ENCODE data around the gene MTOR.

The MTOR gene

DNA sequence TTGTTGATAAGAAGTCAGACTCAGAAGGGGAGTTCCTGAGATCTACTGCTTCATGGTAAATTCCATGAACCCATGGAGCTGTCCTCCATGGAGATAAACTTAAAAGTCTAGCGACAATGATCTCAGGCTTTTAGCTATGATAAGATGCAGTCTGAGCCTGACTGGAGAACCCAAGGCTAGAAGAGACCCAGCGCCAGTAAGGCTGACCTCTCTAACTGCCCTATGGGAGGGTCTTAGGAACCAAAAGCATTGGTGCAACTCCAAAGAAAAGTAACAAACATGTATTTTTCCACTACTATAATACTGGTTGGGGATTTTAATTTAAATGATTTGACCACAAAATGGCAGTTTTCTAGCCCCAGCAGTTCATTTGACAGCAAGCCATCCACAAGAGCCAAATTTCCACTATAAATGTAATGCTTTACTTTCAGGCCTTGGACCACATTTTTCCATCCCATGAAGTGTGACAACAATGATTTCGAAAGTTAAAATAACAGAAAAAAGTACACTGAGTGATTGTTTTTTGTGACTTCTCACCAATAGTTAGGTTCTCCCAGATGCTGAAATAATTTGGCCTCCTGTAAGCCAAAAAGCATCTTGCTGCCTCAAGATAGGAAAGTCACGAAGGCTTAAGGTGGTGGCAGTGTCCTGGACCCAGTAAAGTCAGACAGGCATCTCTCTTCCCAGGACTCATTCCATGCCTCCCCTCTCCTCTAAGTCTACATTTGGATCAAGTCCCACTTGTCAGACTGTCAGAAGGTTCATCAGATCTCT, 119.5 kb downstream of the MTOR start:
- TF ChIP-seq SIN3A (IDR thresholded peaks at IDR 0.05; ENCODE audit: borderline replicate concordance, insufficient read depth, low read length) (no peak), FOXP2 (optimal IDR thresholded peaks at IDR 0.05; ENCODE audit: borderline replicate concordance, extremely low read depth, extremely low read length, insufficient read depth) (no peak), POLR2AphosphoS5 (IDR thresholded peaks at IDR 0.05; ENCODE audit: low read depth, low read length) (no peak), TAF1 (IDR thresholded peaks at IDR 0.05; ENCODE audit: borderline replicate concordance, insufficient read depth, low read length) (no peak)
- TF ChIP-seq, protein P1, sequence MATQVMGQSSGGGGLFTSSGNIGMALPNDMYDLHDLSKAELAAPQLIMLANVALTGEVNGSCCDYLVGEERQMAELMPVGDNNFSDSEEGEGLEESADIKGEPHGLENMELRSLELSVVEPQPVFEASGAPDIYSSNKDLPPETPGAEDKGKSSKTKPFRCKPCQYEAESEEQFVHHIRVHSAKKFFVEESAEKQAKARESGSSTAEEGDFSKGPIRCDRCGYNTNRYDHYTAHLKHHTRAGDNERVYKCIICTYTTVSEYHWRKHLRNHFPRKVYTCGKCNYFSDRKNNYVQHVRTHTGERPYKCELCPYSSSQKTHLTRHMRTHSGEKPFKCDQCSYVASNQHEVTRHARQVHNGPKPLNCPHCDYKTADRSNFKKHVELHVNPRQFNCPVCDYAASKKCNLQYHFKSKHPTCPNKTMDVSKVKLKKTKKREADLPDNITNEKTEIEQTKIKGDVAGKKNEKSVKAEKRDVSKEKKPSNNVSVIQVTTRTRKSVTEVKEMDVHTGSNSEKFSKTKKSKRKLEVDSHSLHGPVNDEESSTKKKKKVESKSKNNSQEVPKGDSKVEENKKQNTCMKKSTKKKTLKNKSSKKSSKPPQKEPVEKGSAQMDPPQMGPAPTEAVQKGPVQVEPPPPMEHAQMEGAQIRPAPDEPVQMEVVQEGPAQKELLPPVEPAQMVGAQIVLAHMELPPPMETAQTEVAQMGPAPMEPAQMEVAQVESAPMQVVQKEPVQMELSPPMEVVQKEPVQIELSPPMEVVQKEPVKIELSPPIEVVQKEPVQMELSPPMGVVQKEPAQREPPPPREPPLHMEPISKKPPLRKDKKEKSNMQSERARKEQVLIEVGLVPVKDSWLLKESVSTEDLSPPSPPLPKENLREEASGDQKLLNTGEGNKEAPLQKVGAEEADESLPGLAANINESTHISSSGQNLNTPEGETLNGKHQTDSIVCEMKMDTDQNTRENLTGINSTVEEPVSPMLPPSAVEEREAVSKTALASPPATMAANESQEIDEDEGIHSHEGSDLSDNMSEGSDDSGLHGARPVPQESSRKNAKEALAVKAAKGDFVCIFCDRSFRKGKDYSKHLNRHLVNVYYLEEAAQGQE (IDR thresholded peaks at IDR 0.05; ENCODE audit: insufficient read depth in 1 of 2, low read depth in 2 of 2, low read length in 2 of 2): no peak

DNA sequence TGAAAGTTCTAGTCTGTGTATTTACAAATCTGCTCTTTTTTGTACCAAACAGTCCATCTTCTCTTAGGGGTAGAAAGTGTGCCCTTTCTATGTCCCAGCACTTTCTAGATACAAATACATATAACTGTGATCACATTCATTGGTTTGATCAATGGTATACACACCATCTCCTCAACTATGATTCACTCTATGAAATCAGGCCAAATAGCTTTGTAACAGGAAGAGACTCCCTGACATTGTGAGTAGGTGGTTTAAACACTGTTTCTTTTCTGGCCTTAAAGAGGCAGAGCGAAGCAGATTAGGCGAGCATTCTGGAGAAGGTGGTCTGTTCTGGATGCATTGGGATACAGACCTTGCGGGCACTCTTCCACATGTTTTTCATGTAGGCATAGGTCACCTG, 123.4 kb downstream of the MTOR start:
- TF ChIP-seq, protein P1 (IDR thresholded peaks at IDR 0.05; ENCODE audit: insufficient read depth in 1 of 2, low read depth in 2 of 2, low read length in 2 of 2): no peak
- TF ChIP-seq POLR2AphosphoS5 (IDR thresholded peaks at IDR 0.05; ENCODE audit: low read depth, low read length): no peak
- TF ChIP-seq SIN3A (IDR thresholded peaks at IDR 0.05; ENCODE audit: borderline replicate concordance, insufficient read depth, low read length): no peak
- TF ChIP-seq TAF1 (IDR thresholded peaks at IDR 0.05; ENCODE audit: borderline replicate concordance, insufficient read depth, low read length): no peak
- no peak for TF ChIP-seq FOXP2 (optimal IDR thresholded peaks at IDR 0.05; ENCODE audit: borderline replicate concordance, extremely low read depth, extremely low read length, insufficient read depth)

DNA sequence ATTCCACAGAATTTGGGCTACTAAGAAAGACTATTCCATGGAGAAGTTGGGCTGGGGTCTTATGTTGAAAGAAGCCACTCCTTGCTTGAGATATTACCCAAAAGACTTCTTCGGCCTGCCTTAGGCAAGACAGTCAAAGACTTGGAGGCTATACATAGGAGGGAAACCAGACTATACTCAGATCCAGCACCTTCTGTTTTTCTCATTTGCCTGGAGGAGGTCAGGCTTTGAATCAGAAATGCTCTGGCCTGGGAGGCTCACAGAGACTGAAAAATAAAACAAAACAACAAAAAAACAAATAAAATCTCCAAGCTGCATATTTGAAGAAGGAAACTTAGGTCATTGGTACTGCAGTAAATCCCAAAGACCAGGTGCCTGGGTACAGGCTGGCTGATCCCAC, 124.3 kb downstream of the MTOR start:
- TF ChIP-seq SIN3A (IDR thresholded peaks at IDR 0.05; ENCODE audit: borderline replicate concordance, insufficient read depth, low read length): no peak
- TF ChIP-seq POLR2AphosphoS5 (IDR thresholded peaks at IDR 0.05; ENCODE audit: low read depth, low read length): no peak
- TF ChIP-seq, protein P1 (IDR thresholded peaks at IDR 0.05; ENCODE audit: insufficient read depth in 1 of 2, low read depth in 2 of 2, low read length in 2 of 2): no peak
- no peak for TF ChIP-seq TAF1 (IDR thresholded peaks at IDR 0.05; ENCODE audit: borderline replicate concordance, insufficient read depth, low read length)
- no peak for TF ChIP-seq FOXP2 (optimal IDR thresholded peaks at IDR 0.05; ENCODE audit: borderline replicate concordance, extremely low read depth, extremely low read length, insufficient read depth)

DNA sequence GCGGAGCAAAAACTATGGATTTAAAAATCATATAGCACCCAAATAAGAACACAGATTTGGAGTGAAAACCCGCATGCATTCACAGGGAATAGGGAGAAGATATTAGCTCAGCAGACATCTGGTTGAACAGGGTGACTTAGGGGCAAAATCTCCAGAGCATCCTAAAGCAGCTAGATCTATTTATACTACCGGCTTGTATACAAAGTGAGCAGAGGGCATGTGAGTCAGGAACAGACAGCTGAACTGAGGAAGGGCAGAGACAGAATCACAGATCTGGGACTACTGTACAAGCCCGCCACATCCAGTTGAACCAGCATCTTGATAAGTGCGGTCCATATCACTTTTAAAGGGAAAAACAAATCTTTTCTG, 127.5 kb downstream of the MTOR start:
- TF ChIP-seq POLR2AphosphoS5 (IDR thresholded peaks at IDR 0.05; ENCODE audit: low read depth, low read length): no peak
- no peak for TF ChIP-seq TAF1 (IDR thresholded peaks at IDR 0.05; ENCODE audit: borderline replicate concordance, insufficient read depth, low read length)

DNA sequence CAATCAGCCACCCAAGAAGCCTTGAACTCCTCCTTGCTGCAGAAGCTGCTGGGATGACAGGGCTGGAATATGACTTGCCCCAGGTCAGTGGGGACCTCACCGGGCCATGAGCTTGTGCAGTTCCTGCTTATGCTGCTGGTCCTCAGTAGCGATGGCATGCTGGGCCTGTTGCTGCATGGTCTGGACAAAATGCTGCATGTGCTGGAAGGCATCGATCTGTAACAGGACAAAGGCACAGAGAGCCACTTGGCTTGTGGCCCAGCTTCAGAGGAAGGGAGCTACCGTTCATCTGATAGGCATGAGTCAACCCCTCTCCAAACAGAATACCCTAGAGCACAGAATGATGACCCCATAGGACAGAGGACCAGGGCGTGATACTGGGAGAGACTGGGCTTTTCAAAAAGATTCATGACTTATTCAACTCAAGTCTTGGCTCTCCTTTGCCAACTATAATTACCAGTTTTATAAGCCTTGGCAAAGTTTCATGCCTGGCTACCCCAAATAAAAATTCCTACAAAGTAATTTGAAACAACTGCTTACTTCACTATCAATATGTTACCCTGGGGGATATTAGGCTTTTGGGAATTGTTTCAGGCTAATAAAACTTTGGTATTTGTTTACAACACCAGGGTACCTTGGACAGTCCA, 128.0 kb downstream of the MTOR start:
- TF ChIP-seq POLR2AphosphoS5 (IDR thresholded peaks at IDR 0.05; ENCODE audit: low read depth, low read length): no peak
- TF ChIP-seq SIN3A (IDR thresholded peaks at IDR 0.05; ENCODE audit: borderline replicate concordance, insufficient read depth, low read length): no peak
- TF ChIP-seq, protein P1 (IDR thresholded peaks at IDR 0.05; ENCODE audit: insufficient read depth in 1 of 2, low read depth in 2 of 2, low read length in 2 of 2): no peak
- no peak for TF ChIP-seq TAF1 (IDR thresholded peaks at IDR 0.05; ENCODE audit: borderline replicate concordance, insufficient read depth, low read length)
- TF ChIP-seq FOXP2 (optimal IDR thresholded peaks at IDR 0.05; ENCODE audit: borderline replicate concordance, extremely low read depth, extremely low read length, insufficient read depth): no peak

Measured in PFSK-1 (cell line).